Tibial nerve (tissue), 4 donors: ENCODE measurements around the gene ZNF507. TPM values are rescaled to one million over a fixed set of nuclear protein-coding genes. Genes with fewer than 3 reads are reported as not detected.

Experiments
- DNase-seq, 2 donors: peaks; one replicate each; pipeline ENCODE4 v3.0.0-alpha.2; 2019; ENCODE audit warnings: low spot score in 2 of 2
- H3K27ac ChIP-seq, 4 donors: fragments of 200-600 bp; sonication (generic) in 3 of 4; one replicate each; pipeline ENCODE4 v1.5.1; 2017 to 2019; ENCODE audit warnings: mild to moderate bottlenecking in 1 of 4
- H3K27me3 ChIP-seq, 2 donors: fragments of 200-600 bp; sonication (generic) in 1 of 2; one replicate each; pipeline versions ENCODE4 v1.5.1 to v1.6.0; 2017 to 2019
- H3K36me3 ChIP-seq, 3 donors: fragments of 200-600 bp; sonication (generic); one replicate each; pipeline ENCODE4 v1.5.1; 2018 to 2019
- H3K4me1 ChIP-seq, 4 donors: fragments of 200-600 bp; sonication (generic) in 3 of 4; one replicate each; pipeline ENCODE4 v1.5.1; 2017 to 2019
- H3K4me3 ChIP-seq, 4 donors: fragments of 200-600 bp; sonication (generic) in 3 of 4; one replicate each; pipeline ENCODE4 v1.5.1; 2017 to 2019; ENCODE audit warnings: mild to moderate bottlenecking in 1 of 4, moderate library complexity in 1 of 4
- H3K9me3 ChIP-seq, 4 donors: fragments of 200-600 bp; sonication (generic) in 3 of 4; one replicate each; pipeline ENCODE4 v1.5.1; 2017 to 2019
- CTCF ChIP-seq, 5 experiments: fragments of 200-600 bp in 3 of 5; fragments of 450-650 bp in 2 of 5; sonication (generic) in 3 of 5; IDR thresholded peaks; one replicate each; pipeline ENCODE4 v1.5.1; 2016 to 2019; ENCODE audit warnings: antibody characterized with exemption in 5 of 5, mild to moderate bottlenecking in 3 of 5, moderate library complexity in 2 of 5
- EP300 ChIP-seq, 2 donors: sonication (generic); formaldehyde crosslinking; IDR thresholded peaks; one replicate each; pipeline ENCODE4 v1.6.1; 2017; ENCODE audit warnings: antibody characterized with exemption in 2 of 2, mild to moderate bottlenecking in 1 of 2
- POLR2A ChIP-seq, 2 donors: fragments of 450-650 bp; IDR thresholded peaks; one replicate each; pipeline ENCODE4 v1.6.1; 2017; ENCODE audit warnings: antibody characterized with exemption in 2 of 2, mild to moderate bottlenecking in 2 of 2, moderate library complexity in 2 of 2
- WGBS, 2 donors: methylation state at CpG; one replicate each; pipeline ENCODE4 v1.1.5; 2018; 5-methylcytosine and 5-hydroxymethylcytosine counted together
- total RNA-seq, 4 donors: library from RNA; depleted of rRNA; stranded (reverse); fragments of >200 nt; gene quantifications; one replicate each; pipeline ENCODE4 v1.1.0, GENCODE V29; 2016

ZNF507 gene
- total RNA-seq, 4 donors from 2014 or later, result 28.5 to 35.7 (median 32.1) TPM

- Histone ChIP-seq H3K27ac (no peak overlapping the region), H3K27me3 (peaks cover 0 to 2% of the 10 kb centered on the region in 2 donors), H3K36me3 (no peaks in the 10 kb centered on the region), H3K4me1 (peaks cover 0 to 6% (median 2%) of the 10 kb centered on the region in 4 donors), H3K9me3 (peaks cover 0 to 8% (median 0%) of the 10 kb centered on the region in 4 donors), H3K4me3 (no peak overlapping the region)
- no peak for DNase-seq
- TF ChIP-seq CTCF (IDR thresholded peaks at IDR 0.05), result no peak
- no peak for TF ChIP-seq EP300 (IDR thresholded peaks at IDR 0.05)
- 61 to 67% methylated on average over 8 of the region's 8 CpGs for WGBS, 2 donors
Observed at GRCh38 chr19:32308431-32309077, 36.9 kb upstream of the ZNF507 start.

GRCh38 chr19:32309711-32310390 lies 35.6 kb upstream of the ZNF507 start:
- H3K27me3 ChIP-seq, result peaks cover 0 to 2% of the 10 kb centered on the region in 2 donors
- H3K9me3 ChIP-seq, result no peaks in the 10 kb centered on the region
- H3K4me3 ChIP-seq, result no peak overlapping the region
- 76 to 80% methylated on average over 26 to 29 of the region's 29 CpGs for WGBS, 2 donors
- TF ChIP-seq POLR2A (IDR thresholded peaks at IDR 0.05) (no peak), CTCF (IDR thresholded peaks at IDR 0.05) (no peak), EP300 (IDR thresholded peaks at IDR 0.05) (no peak)
- H3K36me3 ChIP-seq, result no peaks in the 10 kb centered on the region
- H3K27ac ChIP-seq, result no peak overlapping the region
- H3K4me1 ChIP-seq, result peaks cover 0 to 13% (median 2%) of the 10 kb centered on the region in 4 donors
- DNase-seq, result no peak

- H3K27me3 ChIP-seq, result peaks cover 0 to 2% of the 10 kb centered on the region in 2 donors
- H3K27ac ChIP-seq, result no peak overlapping the region
- H3K36me3 ChIP-seq, result no peaks in the 10 kb centered on the region
- no peak overlapping the region for H3K4me3 ChIP-seq
- H3K4me1 ChIP-seq, result peaks cover 0 to 13% (median 2%) of the 10 kb centered on the region in 4 donors
- no peak for DNase-seq
- H3K9me3 ChIP-seq, result no peaks in the 10 kb centered on the region
- TF ChIP-seq EP300 (IDR thresholded peaks at IDR 0.05) (no peak), POLR2A (IDR thresholded peaks at IDR 0.05) (no peak), CTCF (IDR thresholded peaks at IDR 0.05) (no peak)
- 85 to 92% methylated on average over 10 of the region's 10 CpGs for WGBS, 2 donors
Observed at GRCh38 chr19:32311371-32311770, 34.0 kb upstream of the ZNF507 start.

- Histone ChIP-seq H3K27me3 (no peaks in the 10 kb centered on the region), H3K9me3 (no peaks in the 10 kb centered on the region), H3K4me3 (no peak overlapping the region), H3K27ac (no peak overlapping the region), H3K36me3 (no peaks in the 10 kb centered on the region), H3K4me1 (peaks cover 0 to 21% (median 2%) of the 10 kb centered on the region in 4 donors)
- DNase-seq, result no peak
- TF ChIP-seq EP300 (IDR thresholded peaks at IDR 0.05) (no peak), POLR2A (IDR thresholded peaks at IDR 0.05) (no peak), CTCF (IDR thresholded peaks at IDR 0.05) (no peak)
- WGBS, 2 donors, result 21 to 32% methylated on average over 6 of the region's 6 CpGs
Observed at GRCh38 chr19:32313569-32314265, 31.7 kb upstream of the ZNF507 start.

GRCh38 chr19:32316034-32316433 lies 29.4 kb upstream of the ZNF507 start:
- 68 to 74% methylated on average over 6 of the region's 6 CpGs for WGBS, 2 donors

More at GRCh38 chr19:32316034-32316433, 29.4 kb upstream of the ZNF507 start:
- H3K9me3 ChIP-seq, result no peaks in the 10 kb centered on the region
- DNase-seq, result no peak
- H3K36me3 ChIP-seq, result no peaks in the 10 kb centered on the region
- peaks cover 0 to 27% (median 2%) of the 10 kb centered on the region in 4 donors for H3K4me1 ChIP-seq
- no peak overlapping the region for H3K27ac ChIP-seq
- TF ChIP-seq EP300 (IDR thresholded peaks at IDR 0.05), result no peak
- TF ChIP-seq POLR2A (IDR thresholded peaks at IDR 0.05), result no peak
- no peak for TF ChIP-seq CTCF (IDR thresholded peaks at IDR 0.05)
- peaks cover 0 to 4% of the 10 kb centered on the region in 2 donors for H3K27me3 ChIP-seq
- H3K4me3 ChIP-seq, result no peak overlapping the region
